LNCaP clone FGC (cell line): Measurements from ENCODE around the gene WNT9A.
"Not testable (repeated sequence)": the region's sequence is repeated elsewhere in the genome, so short reads cannot be mapped to it uniquely, and the experiment has no call there.

Source experiments
- DNase-seq: peaks from one replicate; pipeline ENCODE4 v3.0.0-alpha.2; 2011; ENCODE audit warnings: low read depth
- H3K4me3 ChIP-seq: 2 replicates; pipeline ENCODE4 v1.5.1; 2011; ENCODE audit warnings: mild to moderate bottlenecking, low read depth, low read length, control low read depth
- CTCF ChIP-seq: IDR thresholded peaks from 2 replicates; pipeline ENCODE4 v1.5.1; 2012; ENCODE audit warnings: mild to moderate bottlenecking; ENCODE audit not compliant: control insufficient read depth, insufficient read depth; ENCODE audit errors: extremely low read depth

Gene WNT9A

GRCh38 chr1:227913396-227913763 lies 34.4 kb downstream of the WNT9A start:
- no peak for DNase-seq
- TF ChIP-seq CTCF = no peak
- no peak overlapping the region for H3K4me3 ChIP-seq

DNA sequence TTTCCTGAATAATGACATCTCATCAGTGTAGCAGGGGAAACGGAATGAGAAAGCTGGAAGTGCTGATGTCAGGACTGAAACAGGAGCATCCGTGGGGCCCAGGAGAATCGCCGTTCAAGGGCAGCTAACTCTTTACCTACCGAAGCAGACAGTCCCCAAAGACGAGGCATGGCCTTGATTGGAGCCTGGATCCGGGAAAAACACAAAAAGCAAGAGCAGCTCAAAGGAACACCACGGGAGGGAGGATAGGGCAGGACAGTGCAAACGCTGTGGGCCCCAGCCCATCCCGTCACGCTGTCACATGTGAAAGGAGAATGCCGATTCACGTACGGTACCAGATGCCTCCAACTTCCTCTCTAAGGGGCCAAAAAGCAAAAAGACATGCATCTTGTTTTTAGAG lies 34.9 kb downstream of the WNT9A start:
- no peak overlapping the region for H3K4me3 ChIP-seq
- no peak for TF ChIP-seq CTCF

DNA sequence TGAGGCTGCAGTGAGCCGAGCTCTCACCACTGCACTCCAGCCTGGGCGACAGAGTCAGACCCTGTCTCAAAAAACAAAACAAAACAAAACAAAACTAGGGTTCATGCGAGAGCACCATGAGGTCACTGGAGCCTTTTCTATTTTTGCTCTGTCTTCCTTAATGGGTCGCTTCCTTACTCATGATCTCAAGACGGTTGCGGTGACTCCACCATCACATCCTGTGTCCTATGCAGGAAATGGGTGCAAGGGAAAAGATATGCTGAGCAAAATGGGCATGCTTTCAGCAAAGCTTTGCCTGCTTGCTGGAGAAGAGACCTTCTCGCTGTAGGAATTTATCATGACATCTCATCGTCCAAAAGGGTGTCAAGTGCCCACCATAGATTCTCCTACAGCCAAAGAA lies 36.4 kb downstream of the WNT9A start:
- H3K4me3 ChIP-seq = no peak overlapping the region
- TF ChIP-seq CTCF = no peak
- DNase-seq = no peak

More for the DNA sequence above, 34.9 kb downstream of the WNT9A start:
- no peak for DNase-seq

DNA sequence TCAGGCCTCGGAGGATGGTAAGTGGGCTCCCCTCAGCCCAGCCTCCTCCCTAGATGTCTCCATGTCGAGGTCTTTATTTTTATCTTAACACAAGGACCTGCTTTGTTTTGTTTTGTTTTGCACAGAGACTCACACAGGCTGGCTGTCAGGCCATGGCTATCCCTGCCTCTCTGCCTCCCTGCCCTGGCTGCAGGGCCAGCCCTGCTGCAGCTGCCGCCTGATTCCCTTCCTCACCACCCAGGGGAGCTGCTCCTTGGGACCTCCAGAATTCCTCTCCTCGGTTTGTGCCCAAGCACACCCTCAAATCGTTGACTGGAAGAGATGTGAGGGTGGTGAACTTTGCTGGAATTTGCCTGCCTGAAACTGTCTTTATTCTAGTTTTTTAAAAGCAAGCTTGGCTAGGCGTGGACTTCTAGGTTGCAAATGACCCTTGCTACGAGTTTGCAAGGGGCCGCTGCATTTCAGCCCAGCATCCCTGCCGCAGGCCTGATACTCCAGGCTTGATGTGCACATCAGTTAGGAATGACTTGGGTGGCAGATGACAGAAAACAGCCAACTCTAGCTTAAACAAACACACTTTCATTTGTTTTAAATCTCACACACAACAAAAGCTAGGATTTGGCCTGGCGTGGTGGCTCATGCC lies 37.1 kb downstream of the WNT9A start:
- no peak for TF ChIP-seq CTCF
- no peak overlapping the region for H3K4me3 ChIP-seq
- DNase-seq = no peak

GRCh38 chr1:227909923-227910328 lies 37.8 kb downstream of the WNT9A start:
- DNase-seq, H3K4me3 ChIP-seq: not testable (repeated sequence)

GRCh38 chr1:227909188-227909587 lies 38.5 kb downstream of the WNT9A start:
- DNase-seq = no peak
- no peak overlapping the region for H3K4me3 ChIP-seq
- no peak for TF ChIP-seq CTCF

DNA sequence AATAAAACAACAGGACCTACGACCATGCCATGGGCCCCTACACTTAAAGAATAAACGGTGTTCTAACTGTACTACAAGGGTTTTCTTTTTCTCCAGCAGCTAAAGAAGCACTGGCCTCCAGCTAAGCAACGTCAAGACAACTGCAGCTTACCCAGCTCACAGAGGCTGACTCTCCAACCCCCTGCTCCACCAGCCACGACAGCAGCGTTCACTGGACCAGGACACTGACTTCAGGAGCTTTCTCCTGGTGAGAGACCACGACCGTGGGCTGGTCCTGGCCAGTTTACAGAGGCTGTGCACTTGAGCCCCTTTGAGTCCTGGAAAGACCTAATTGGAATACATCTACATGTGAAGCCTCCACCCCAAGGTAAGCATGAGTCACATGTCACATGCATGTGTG lies 39.4 kb downstream of the WNT9A start:
- no peak overlapping the region for H3K4me3 ChIP-seq
- no peak for TF ChIP-seq CTCF
- DNase-seq = no peak
